Amygdala (tissue), 56 donors: Measurements from ENCODE around the gene CHST12.
A peak's percentile ranks its signal among the peaks of the same experiment; 100 is the strongest.
"Not testable (repeated sequence)": the region's sequence is repeated elsewhere in the genome, so short reads cannot be mapped to it uniquely, and the experiment has no call there.

Experiments used
- DNase-seq, 56 donors: peaks; one replicate each; lab custom pipeline; 2025; lab: John Stamatoyannopoulos, UW

The CHST12 gene

GRCh38 chr7:2452643-2453270 is 49.3 kb downstream of the CHST12 start:
- no peak for DNase-seq

- DNase-seq, result not testable (repeated sequence)
Measured at GRCh38 chr7:2453849-2454248, 50.4 kb downstream of the CHST12 start.

- peak in 2 of 56 donors; percentile 59 to 68 for DNase-seq
Measured at GRCh38 chr7:2459674-2460073, 56.3 kb downstream of the CHST12 start.

GRCh38 chr7:2460188-2460587 is 56.8 kb downstream of the CHST12 start:
- DNase-seq, result peak in 48 of 56 donors; percentile 26 to 87 (median 73)

- peak in 35 of 56 donors; percentile 22 to 85 (median 66) for DNase-seq
Measured at GRCh38 chr7:2460641-2461040, 57.2 kb downstream of the CHST12 start.

GRCh38 chr7:2461268-2462026 is 58.0 kb downstream of the CHST12 start:
- DNase-seq, result no peak

- no peak for DNase-seq
Measured at GRCh38 chr7:2462731-2463130, 59.3 kb downstream of the CHST12 start.

GRCh38 chr7:2465928-2466327 is 62.5 kb downstream of the CHST12 start:
- peak in 17 of 56 donors; percentile 17 to 68 (median 40) for DNase-seq

GRCh38 chr7:2466675-2467074 is 63.3 kb downstream of the CHST12 start:
- no peak for DNase-seq

- DNase-seq, result no peak
Measured at GRCh38 chr7:2468227-2468626, 64.8 kb downstream of the CHST12 start.

GRCh38 chr7:2469460-2470203 is 66.2 kb downstream of the CHST12 start:
- DNase-seq, result not testable (repeated sequence)

GRCh38 chr7:2470204-2471021 is 67.0 kb downstream of the CHST12 start:
- no peak for DNase-seq

GRCh38 chr7:2471022-2471329 is 67.6 kb downstream of the CHST12 start:
- DNase-seq, result no peak

- DNase-seq, result no peak
Measured at GRCh38 chr7:2471396-2471795, 68.0 kb downstream of the CHST12 start.

- no peak for DNase-seq
Measured at GRCh38 chr7:2472739-2473138, 69.3 kb downstream of the CHST12 start.

GRCh38 chr7:2473496-2474180 is 70.2 kb downstream of the CHST12 start:
- no peak for DNase-seq

- no peak for DNase-seq
Measured at GRCh38 chr7:2474224-2474623, 70.8 kb downstream of the CHST12 start.

- no peak for DNase-seq
Measured at GRCh38 chr7:2474813-2475677, 71.6 kb downstream of the CHST12 start.

- DNase-seq, result no peak
Measured at GRCh38 chr7:2475678-2476015, 72.2 kb downstream of the CHST12 start.
